HL-60 (cell line): ENCODE measurements around the gene CENPP.

Experiments
- CTCF ChIP-seq: IDR thresholded peaks from one replicate; pipeline ENCODE4 v1.5.1; 2011; ENCODE audit warnings: low read length, control low read depth, inconsistent platforms; ENCODE audit not compliant: insufficient read depth
- GABPA ChIP-seq: IDR thresholded peaks from 2 replicates; pipeline ENCODE4 v1.6.1; 2012; ENCODE audit warnings: low read depth
- POLR2AphosphoS5 ChIP-seq: IDR thresholded peaks from 2 replicates; pipeline ENCODE4 v1.6.1; 2012; ENCODE audit warnings: low read depth
- SPI1 ChIP-seq: IDR thresholded peaks from 2 replicates; pipeline ENCODE4 v1.6.1; 2012; ENCODE audit warnings: low read depth, mild to moderate bottlenecking, borderline replicate concordance

- TF ChIP-seq CTCF: no peak
- TF ChIP-seq POLR2AphosphoS5: no peak
- no peak for TF ChIP-seq GABPA
- no peak for TF ChIP-seq SPI1
Observed at GRCh38 chr9:92534674-92535073, 208.9 kb downstream of the CENPP start.
